ENCODE results near the gene RGS6.

- no peak for TF ChIP-seq CTCF (IDR thresholded peaks at IDR 0.05; ENCODE audit: low read length)
- no peak for TF ChIP-seq EZH2 (IDR thresholded peaks at IDR 0.05; ENCODE audit: borderline replicate concordance, low read length)
Measured at GRCh38 chr14:72126091-72126490, 193.9 kb downstream of the RGS6 start.

Data from OCI-LY1 (cell line).